ENCODE data around the gene TSHR. TPM values are rescaled to one million over a fixed set of nuclear protein-coding genes. Genes with fewer than 3 reads are reported as not detected.

The TSHR gene
- total RNA-seq, 1 experiment from 2014 or later = not detected

DNA sequence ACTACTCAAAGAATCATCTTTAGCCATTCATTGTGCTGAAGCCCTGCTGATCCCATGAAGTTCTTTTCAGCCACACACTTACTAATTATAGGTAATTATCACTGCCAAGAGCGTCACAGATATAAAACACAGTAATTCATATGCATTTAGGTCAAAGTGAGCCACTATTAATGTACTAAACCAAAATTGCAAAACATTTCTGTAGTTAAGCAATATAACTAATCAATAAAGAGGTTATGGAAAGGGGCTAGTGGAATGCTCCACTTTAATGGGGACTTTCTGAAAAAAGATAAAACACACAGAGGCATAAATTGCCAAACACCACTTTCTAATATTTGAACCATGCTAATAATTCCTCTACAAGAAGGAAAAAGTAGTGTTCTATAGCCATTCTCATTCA lies 7.1 kb upstream of the TSHR start:
- H3K36me3 ChIP-seq (ENCODE audit: control insufficient read depth in 1 of 2, insufficient read depth in 2 of 2, low read length in 2 of 2) = no peaks in the 10 kb centered on the region
- no peak overlapping the region for H3K4me2 ChIP-seq (ENCODE audit: low read length)
- no peak overlapping the region for H3K4me3 ChIP-seq (replicated peaks in 1 of 2; ENCODE audit: low read depth in 1 of 2, low read length in 2 of 2)
- POLR2A ChIA-PET = no interaction called here
- no peaks in the 10 kb centered on the region for H3K27me3 ChIP-seq (ENCODE audit: insufficient read depth, low read length)
- no peak overlapping the region for H3K9ac ChIP-seq (ENCODE audit: low read length)
- RAD21 ChIA-PET (ENCODE audit: low non-redundant PET in 1 of 2, low total read pairs in 2 of 2, uncharacterized antibody in 2 of 2, unreplicated experiment in 2 of 2) = no interaction called here
- no peak overlapping the region for H2AFZ ChIP-seq (ENCODE audit: low read depth, low read length, poor library complexity, severe bottlenecking)
- peaks cover 0 to 10% of the 10 kb centered on the region in 2 experiments; a peak in 1 of 4 replicates for H3K4me1 ChIP-seq (ENCODE audit: control insufficient read depth in 1 of 2, insufficient read depth in 2 of 2, low read length in 2 of 2)
- no peaks in the 10 kb centered on the region for H3K9me3 ChIP-seq (ENCODE audit: control insufficient read depth in 1 of 2, insufficient read depth in 1 of 2, low read depth in 1 of 2, low read length in 2 of 2)
- H3K79me2 ChIP-seq (ENCODE audit: insufficient read depth, low read length) = no peaks in the 10 kb centered on the region
- BruUV-seq (replicated peaks) = no TSS peak
- no peak for DNase-seq (ENCODE audit: low read depth, low spot score)
- ATAC-seq = no peak
- intact Hi-C loops (cut with micrococcal nuclease) = no loop called here
- CTCF ChIA-PET = no interaction called here
- H3K9me2 ChIP-seq (ENCODE audit: insufficient read depth) = no peaks in the 10 kb centered on the region
- H3K27ac ChIP-seq (ENCODE audit: low read depth, low read length) = no peak overlapping the region
- TF ChIP-seq SP1 (IDR thresholded peaks at IDR 0.05; ENCODE audit: low read depth) (no peak), TCF7L2 (IDR thresholded peaks at IDR 0.05; ENCODE audit: borderline replicate concordance, extremely low read depth, insufficient read depth, insufficient read length) (no peak), RAD21 (IDR thresholded peaks at IDR 0.05; ENCODE audit: low read depth) (no peak), ZNF274 (IDR thresholded peaks at IDR 0.05; ENCODE audit: low read depth, low read length) (no peak), YY1 (IDR thresholded peaks at IDR 0.05; ENCODE audit: extremely low read depth, insufficient replicate concordance, low read depth, low read length) (no peak), ELF1 (IDR thresholded peaks at IDR 0.05; ENCODE audit: borderline replicate concordance, low read depth) (no peak), EZH2phosphoT487 (IDR thresholded peaks at IDR 0.05; ENCODE audit: borderline replicate concordance) (no peak), CEBPB (IDR thresholded peaks at IDR 0.05; ENCODE audit: low read depth) (no peak), CTCF (IDR thresholded peaks at IDR 0.05 in 2 of 3, conservative IDR thresholded peaks at IDR 0.05 in 1 of 3; ENCODE audit: borderline replicate concordance in 1 of 3, insufficient read depth in 1 of 3, low read depth in 2 of 3, low read length in 2 of 3) (no peak), FOSL1 (IDR thresholded peaks at IDR 0.05; ENCODE audit: low read depth) (no peak), EGR1 (IDR thresholded peaks at IDR 0.05; ENCODE audit: low read depth) (no peak), SRF (IDR thresholded peaks at IDR 0.05; ENCODE audit: low read depth) (no peak), POLR2A (IDR thresholded peaks at IDR 0.05; ENCODE audit: borderline replicate concordance, extremely low read depth, insufficient read depth, insufficient read length) (no peak), POLR2AphosphoS5 (IDR thresholded peaks at IDR 0.05; ENCODE audit: low read depth, low read length) (no peak), CBX3 (IDR thresholded peaks at IDR 0.05; ENCODE audit: low read depth) (no peak)
- TF ChIP-seq, protein P1, sequence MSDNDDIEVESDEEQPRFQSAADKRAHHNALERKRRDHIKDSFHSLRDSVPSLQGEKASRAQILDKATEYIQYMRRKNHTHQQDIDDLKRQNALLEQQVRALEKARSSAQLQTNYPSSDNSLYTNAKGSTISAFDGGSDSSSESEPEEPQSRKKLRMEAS (IDR thresholded peaks at IDR 0.05) = no peak
- TF ChIP-seq, protein P2, sequence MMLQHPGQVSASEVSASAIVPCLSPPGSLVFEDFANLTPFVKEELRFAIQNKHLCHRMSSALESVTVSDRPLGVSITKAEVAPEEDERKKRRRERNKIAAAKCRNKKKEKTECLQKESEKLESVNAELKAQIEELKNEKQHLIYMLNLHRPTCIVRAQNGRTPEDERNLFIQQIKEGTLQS (IDR thresholded peaks at IDR 0.05) = no peak
- H4K20me1 ChIP-seq (ENCODE audit: insufficient read depth) = no peaks in the 10 kb centered on the region

All from HCT116 (cell line).